H1 (cell line): ENCODE data around the gene ERV3-1.
"Not testable (repeated sequence)": the region's sequence is repeated elsewhere in the genome, so short reads cannot be mapped to it uniquely, and the experiment has no call there.

Source experiments
- BACH1 ChIP-seq: IDR thresholded peaks from 2 replicates; pipeline ENCODE4 v1.6.1; 2012; ENCODE audit warnings: low read length, improper control_type of control experiment
- CHD1 ChIP-seq: IDR thresholded peaks from 2 replicates; pipeline ENCODE4 v1.6.1; 2012; ENCODE audit warnings: low read depth, low read length, improper control_type of control experiment
- CREB1 ChIP-seq: IDR thresholded peaks from 2 replicates; pipeline ENCODE4 v1.6.1; 2012; ENCODE audit warnings: inconsistent platforms
- CTCF ChIP-seq, 3 experiments: IDR thresholded peaks; 1 replicate in 2 of 3; 2 replicates in 1 of 3; pipeline versions ENCODE4 v1.5.1 to v1.6.1; 2011; ENCODE audit warnings: low read length in 3 of 3, mild to moderate bottlenecking in 3 of 3, inconsistent platforms in 2 of 3, low read depth in 1 of 3, moderate library complexity in 1 of 3; ENCODE audit not compliant: insufficient read depth in 1 of 3; ENCODE audit errors: control extremely low read depth in 1 of 3
- EP300 ChIP-seq, 2 experiments: IDR thresholded peaks; 1 replicate in 1 of 2; 2 replicates in 1 of 2; pipeline ENCODE4 v1.6.1; 2011 to 2012; ENCODE audit warnings: low read depth in 2 of 2, low read length in 2 of 2, mild to moderate bottlenecking in 2 of 2, borderline replicate concordance in 1 of 2, inconsistent platforms in 1 of 2, moderate library complexity in 1 of 2
- EZH2 ChIP-seq: fragments of 200-600 bp; sonication (generic); IDR thresholded peaks from 2 replicates; pipeline ENCODE4 v1.7.1; 2012; ENCODE audit warnings: low read depth, mild to moderate bottlenecking, moderate library complexity, low read length, inconsistent platforms; ENCODE audit not compliant: severe bottlenecking
- JUND ChIP-seq: IDR thresholded peaks from 2 replicates; pipeline ENCODE4 v1.6.1; 2011; ENCODE audit warnings: mild to moderate bottlenecking, improper control_type of control experiment, low read length
- POLR2A ChIP-seq, 2 experiments: IDR thresholded peaks; 1 replicate in 1 of 2; 2 replicates in 1 of 2; pipeline ENCODE4 v1.6.1; 2011; ENCODE audit warnings: low read depth in 2 of 2, low read length in 2 of 2, mild to moderate bottlenecking in 2 of 2; ENCODE audit errors: control extremely low read depth in 1 of 2
- RBBP5 ChIP-seq: IDR thresholded peaks from 2 replicates; pipeline ENCODE4 v1.7.1; 2012; ENCODE audit warnings: low read depth, mild to moderate bottlenecking, inconsistent platforms, low read length, moderate library complexity, borderline replicate concordance
- SUZ12 ChIP-seq: fragments of 200-600 bp; sonication (generic); IDR thresholded peaks from 2 replicates; pipeline ENCODE4 v1.6.1; 2012; ENCODE audit warnings: mild to moderate bottlenecking, inconsistent platforms, low read length, moderate library complexity, mixed read lengths
- TF ChIP-seq, protein P1 (sequence below): IDR thresholded peaks from 2 replicates; pipeline ENCODE4 v1.6.1; 2011; ENCODE audit warnings: low read length, improper control_type of control experiment
- TF ChIP-seq, protein P2 (sequence below): IDR thresholded peaks from 2 replicates; pipeline ENCODE4 v1.6.1; 2012; ENCODE audit warnings: inconsistent platforms

DNA sequence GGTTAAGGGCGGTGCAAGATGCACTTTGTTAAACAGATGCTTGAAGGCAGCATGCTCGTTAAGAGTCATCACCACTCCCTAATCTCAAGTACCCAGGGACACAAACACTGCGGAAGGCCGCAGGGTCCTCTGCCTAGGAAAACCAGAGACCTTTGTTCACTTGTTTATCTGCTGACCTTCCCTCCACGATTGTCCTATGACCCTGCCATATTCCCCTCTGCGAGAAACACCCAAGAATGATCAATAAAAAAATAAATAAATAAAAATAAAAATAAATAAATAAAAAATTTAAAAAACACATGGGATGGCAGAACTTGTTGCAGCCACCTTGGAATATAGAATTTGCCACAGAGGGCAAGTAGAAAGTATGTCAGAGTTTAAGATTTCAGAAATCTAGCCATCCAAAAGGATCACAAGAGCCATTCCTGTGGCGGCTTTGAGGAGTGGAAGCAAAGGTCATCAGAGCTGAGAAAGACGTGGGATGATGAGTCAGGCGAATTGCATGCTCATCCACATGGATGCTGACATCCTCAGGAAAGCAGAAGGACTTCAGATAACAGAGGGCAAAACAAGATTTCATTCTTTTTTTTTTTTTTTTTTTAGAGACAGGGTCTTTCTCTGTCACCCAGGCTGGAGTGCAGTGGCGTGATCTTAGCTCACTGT, 27.8 kb upstream of the ERV3-1 start:
- not testable (repeated sequence) for TF ChIP-seq JUND; CTCF (IDR thresholded peaks at IDR 0.05; ENCODE audit: control extremely low read depth in 1 of 3, insufficient read depth in 1 of 3, low read depth in 1 of 3, low read length in 3 of 3); BACH1; EP300 (IDR thresholded peaks at IDR 0.05; ENCODE audit: borderline replicate concordance in 1 of 2, low read depth in 2 of 2, low read length in 2 of 2); RBBP5; POLR2A (IDR thresholded peaks at IDR 0.05; ENCODE audit: control extremely low read depth in 1 of 2, low read depth in 2 of 2, low read length in 2 of 2); CREB1; CHD1; SUZ12; EZH2
- TF ChIP-seq, protein P1, sequence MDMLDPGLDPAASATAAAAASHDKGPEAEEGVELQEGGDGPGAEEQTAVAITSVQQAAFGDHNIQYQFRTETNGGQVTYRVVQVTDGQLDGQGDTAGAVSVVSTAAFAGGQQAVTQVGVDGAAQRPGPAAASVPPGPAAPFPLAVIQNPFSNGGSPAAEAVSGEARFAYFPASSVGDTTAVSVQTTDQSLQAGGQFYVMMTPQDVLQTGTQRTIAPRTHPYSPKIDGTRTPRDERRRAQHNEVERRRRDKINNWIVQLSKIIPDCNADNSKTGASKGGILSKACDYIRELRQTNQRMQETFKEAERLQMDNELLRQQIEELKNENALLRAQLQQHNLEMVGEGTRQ = not testable (repeated sequence)
- TF ChIP-seq, protein P2, sequence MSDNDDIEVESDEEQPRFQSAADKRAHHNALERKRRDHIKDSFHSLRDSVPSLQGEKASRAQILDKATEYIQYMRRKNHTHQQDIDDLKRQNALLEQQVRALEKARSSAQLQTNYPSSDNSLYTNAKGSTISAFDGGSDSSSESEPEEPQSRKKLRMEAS = not testable (repeated sequence)
